ENCODE results near the gene SAMD4A.

GRCh38 chr14:54589076-54589475, 22.1 kb downstream of the SAMD4A start:
- TF ChIP-seq EGR1 (IDR thresholded peaks at IDR 0.05) (no peak), TAF1 (IDR thresholded peaks at IDR 0.05; ENCODE audit: low read depth) (no peak), EP300 (IDR thresholded peaks at IDR 0.05; ENCODE audit: borderline replicate concordance) (no peak), CEBPB (IDR thresholded peaks at IDR 0.05) (no peak), RAD21 (IDR thresholded peaks at IDR 0.05; ENCODE audit: low read depth) (no peak), REST (IDR thresholded peaks at IDR 0.05; ENCODE audit: low read depth) (no peak), TEAD4 (IDR thresholded peaks at IDR 0.05) (no peak), NFIC (IDR thresholded peaks at IDR 0.05) (no peak), FOXM1 (IDR thresholded peaks at IDR 0.05; ENCODE audit: borderline replicate concordance, low read depth) (no peak), CREB1 (IDR thresholded peaks at IDR 0.05; ENCODE audit: low read depth) (no peak)
- TF ChIP-seq, protein P1, sequence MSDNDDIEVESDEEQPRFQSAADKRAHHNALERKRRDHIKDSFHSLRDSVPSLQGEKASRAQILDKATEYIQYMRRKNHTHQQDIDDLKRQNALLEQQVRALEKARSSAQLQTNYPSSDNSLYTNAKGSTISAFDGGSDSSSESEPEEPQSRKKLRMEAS (IDR thresholded peaks at IDR 0.05) = no peak

Measured in Ishikawa (cell line).